GM18861 (cell line): Measurements from ENCODE around the gene AKR1D1.

Source experiments
- ATAC-seq: cut with Tn5 transposase; IDR thresholded peaks from one replicate; pipeline ENCODE4 v1.9.1; 2021; ENCODE audit not compliant: unreplicated experiment

The AKR1D1 gene

DNA sequence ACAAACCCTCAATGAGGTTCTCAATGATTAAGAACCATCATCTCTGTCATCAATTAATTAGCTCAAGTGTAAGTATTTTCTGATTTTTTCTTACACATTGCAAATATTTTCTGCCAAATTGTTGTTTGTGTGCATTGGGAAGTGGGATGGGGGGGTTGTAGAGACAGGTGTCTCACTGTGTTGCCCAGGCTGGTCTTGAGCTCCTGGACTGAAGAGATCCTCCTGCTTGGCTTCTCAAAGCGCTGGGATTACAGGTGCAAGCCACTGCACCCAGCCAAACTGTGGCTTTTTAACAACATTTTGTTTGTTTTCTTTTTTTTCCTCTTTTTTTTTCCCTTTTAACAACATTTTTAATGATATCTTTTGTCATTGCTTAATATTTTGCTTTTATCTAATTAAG is 87.5 kb downstream of the AKR1D1 start:
- ATAC-seq = no peak

- no peak for ATAC-seq
Measured at GRCh38 chr7:138164804-138165203, 88.5 kb downstream of the AKR1D1 start.

- no peak for ATAC-seq
Measured at GRCh38 chr7:138166681-138167080, 90.4 kb downstream of the AKR1D1 start.

DNA sequence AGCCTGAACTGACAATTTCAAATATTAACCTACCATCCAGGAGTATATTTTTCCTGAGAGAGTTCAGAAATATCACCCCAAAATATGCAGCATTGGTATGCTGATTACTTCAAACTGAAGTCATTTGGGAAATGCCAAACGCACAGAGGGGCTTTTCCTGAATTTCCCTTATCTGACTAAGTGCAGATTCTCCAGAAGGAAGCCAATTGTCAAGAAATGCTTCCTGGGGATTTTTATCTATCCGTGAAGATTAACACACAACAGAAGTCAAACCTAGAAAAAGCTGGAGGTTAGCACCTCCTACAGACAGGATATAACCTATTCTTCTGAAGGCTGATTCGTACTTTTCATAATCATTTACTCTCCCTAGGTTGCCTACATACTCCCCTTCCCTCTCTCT is 91.0 kb downstream of the AKR1D1 start:
- ATAC-seq = no peak

GRCh38 chr7:138167869-138168296 is 91.6 kb downstream of the AKR1D1 start:
- no peak for ATAC-seq
